LoVo (cell line): ENCODE measurements around the gene E2F4.

Source experiments
- DNase-seq: peaks from one replicate; pipeline ENCODE4 v3.0.0-alpha.2; 2016; ENCODE audit warnings: low spot score

Gene E2F4

GRCh38 chr16:67191995-67192681 lies at the start of gene E2F4:
E2F4 (plus strand) TSS chr16:67192155; CDS start chr16:67192228, 73 bp downstream.
- peak; percentile 94 for DNase-seq

- no peak for DNase-seq
Observed at GRCh38 chr16:67142342-67142741, 49.6 kb upstream of the E2F4 start.

- no peak for DNase-seq
Observed at GRCh38 chr16:67144943-67145342, 47.0 kb upstream of the E2F4 start.

GRCh38 chr16:67145746-67146145 lies 46.2 kb upstream of the E2F4 start:
- DNase-seq = no peak

- no peak for DNase-seq
Observed at GRCh38 chr16:67146523-67147357, 45.2 kb upstream of the E2F4 start.

GRCh38 chr16:67147437-67148140 lies 44.4 kb upstream of the E2F4 start:
- no peak for DNase-seq

GRCh38 chr16:67148221-67148620 lies 43.7 kb upstream of the E2F4 start:
- DNase-seq = no peak

GRCh38 chr16:67148656-67149275 lies 43.2 kb upstream of the E2F4 start:
- DNase-seq = no peak

GRCh38 chr16:67149276-67150046 lies 42.5 kb upstream of the E2F4 start:
- DNase-seq = no peak

- no peak for DNase-seq
Observed at GRCh38 chr16:67150047-67150832, 41.7 kb upstream of the E2F4 start.

GRCh38 chr16:67150833-67151396 lies 41.0 kb upstream of the E2F4 start, which contains the start of gene B3GNT9:
B3GNT9 (minus strand) TSS chr16:67150998; CDS start chr16:67150485, 513 bp downstream.
- DNase-seq = no peak

- DNase-seq = no peak
Observed at GRCh38 chr16:67151431-67152097, 40.4 kb upstream of the E2F4 start.

GRCh38 chr16:67154578-67155294 lies 37.2 kb upstream of the E2F4 start:
- no peak for DNase-seq

- peak; percentile 67 for DNase-seq
Observed at GRCh38 chr16:67155295-67156142, 36.4 kb upstream of the E2F4 start.

GRCh38 chr16:67156143-67156844 lies 35.7 kb upstream of the E2F4 start:
- no peak for DNase-seq

GRCh38 chr16:67157106-67157748 lies 34.7 kb upstream of the E2F4 start:
- no peak for DNase-seq
